ENCODE measurements around the gene AP2B1. TPM values are rescaled to one million over a fixed set of nuclear protein-coding genes. Genes with fewer than 3 reads are reported as not detected.

AP2B1 gene
- total and polyA plus RNA-seq, 10 donors: 16.7 to 144 (median 90.7) TPM

- WGBS, 5 donors: 91 to 98% (median 95%) methylated on average over 2 of the region's 2 CpGs
Measured at GRCh38 chr17:35710950-35711349, 123.8 kb downstream of the AP2B1 start.

GRCh38 chr17:35713069-35713728 lies 126.1 kb downstream of the AP2B1 start:
- Histone ChIP-seq H3K27me3 (replicated peaks in 1 of 7) (no peaks in the 10 kb centered on the region), H3K27ac (peak overlapping the region; percentile 24 to 55 (median 34)), H3K9me3 (no peaks in the 10 kb centered on the region), H3K36me3 (peaks cover 0 to 98% (median 62%) of the 10 kb centered on the region in 6 donors), H3K4me1 (peaks cover 4 to 45% (median 27%) of the 10 kb centered on the region in 6 donors), H3K4me3 (no peak overlapping the region)
- intact Hi-C loops (cut with DNase I; ENCODE audit: low total_unique reads): no loop called here
- no peak for DNase-seq
- 28 to 43% (median 39%) methylated on average over 7 of the region's 7 CpGs for WGBS, 5 donors
- no peak for TF ChIP-seq CTCF (IDR thresholded peaks at IDR 0.05 in 8 of 11, conservative IDR thresholded peaks at IDR 0.05 in 3 of 11)
- TF ChIP-seq POLR2A (IDR thresholded peaks at IDR 0.05): no peak
- peak in 1 of 3 donors; percentile 65 for TF ChIP-seq POLR2AphosphoS5 (IDR thresholded peaks at IDR 0.05)

More at GRCh38 chr17:35710950-35711349, 123.8 kb downstream of the AP2B1 start:
- H3K9me3 ChIP-seq: no peaks in the 10 kb centered on the region
- H3K27ac ChIP-seq: no peak overlapping the region
- DNase-seq: no peak
- no peak overlapping the region for H3K4me3 ChIP-seq
- H3K4me1 ChIP-seq: peaks cover 4 to 56% (median 34%) of the 10 kb centered on the region in 6 donors
- TF ChIP-seq POLR2AphosphoS5 (IDR thresholded peaks at IDR 0.05): no peak
- TF ChIP-seq CTCF (IDR thresholded peaks at IDR 0.05 in 8 of 11, conservative IDR thresholded peaks at IDR 0.05 in 3 of 11): no peak
- no peak for TF ChIP-seq POLR2A (IDR thresholded peaks at IDR 0.05)
- H3K36me3 ChIP-seq: peaks cover 0 to 77% (median 42%) of the 10 kb centered on the region in 6 donors
- intact Hi-C loops (cut with DNase I; ENCODE audit: low total_unique reads): no loop called here
- H3K27me3 ChIP-seq (replicated peaks in 1 of 7): no peaks in the 10 kb centered on the region

GRCh38 chr17:35714988-35715387 lies 127.9 kb downstream of the AP2B1 start:
- TF ChIP-seq POLR2A (IDR thresholded peaks at IDR 0.05): no peak
- no peak for TF ChIP-seq POLR2AphosphoS5 (IDR thresholded peaks at IDR 0.05)
- TF ChIP-seq CTCF (IDR thresholded peaks at IDR 0.05 in 8 of 11, conservative IDR thresholded peaks at IDR 0.05 in 3 of 11): no peak
- no peaks in the 10 kb centered on the region for H3K9me3 ChIP-seq
- intact Hi-C loops (cut with DNase I; ENCODE audit: low total_unique reads): no loop called here
- no peak overlapping the region for H3K27ac ChIP-seq
- DNase-seq: no peak
- H3K36me3 ChIP-seq: peaks cover 0 to 100% (median 65%) of the 10 kb centered on the region in 6 donors
- no peaks in the 10 kb centered on the region for H3K27me3 ChIP-seq (replicated peaks in 1 of 7)
- 93 to 99% (median 96%) methylated on average over 2 of the region's 2 CpGs for WGBS, 5 donors
- H3K4me1 ChIP-seq: peaks cover 4 to 27% (median 19%) of the 10 kb centered on the region in 6 donors
- H3K4me3 ChIP-seq: no peak overlapping the region

- TF ChIP-seq CTCF (IDR thresholded peaks at IDR 0.05 in 8 of 11, conservative IDR thresholded peaks at IDR 0.05 in 3 of 11): no peak
- no peak for TF ChIP-seq POLR2A (IDR thresholded peaks at IDR 0.05)
- TF ChIP-seq POLR2AphosphoS5 (IDR thresholded peaks at IDR 0.05): no peak
- H3K27ac ChIP-seq: no peak overlapping the region
- intact Hi-C loops (cut with DNase I; ENCODE audit: low total_unique reads): no loop called here
- peaks cover 4 to 26% (median 19%) of the 10 kb centered on the region in 6 donors for H3K4me1 ChIP-seq
- H3K4me3 ChIP-seq: no peak overlapping the region
- H3K36me3 ChIP-seq: peaks cover 0 to 99% (median 61%) of the 10 kb centered on the region in 6 donors
- no peaks in the 10 kb centered on the region for H3K27me3 ChIP-seq (replicated peaks in 1 of 7)
- DNase-seq: no peak
- H3K9me3 ChIP-seq: no peaks in the 10 kb centered on the region
Measured at GRCh38 chr17:35715416-35715815, 128.3 kb downstream of the AP2B1 start.

Measured in spleen (tissue), 11 donors.